Measurements from ENCODE around the gene MEF2C. TPM values are rescaled to one million over a fixed set of nuclear protein-coding genes. Genes with fewer than 3 reads are reported as not detected.

MEF2C gene
- total RNA-seq, 1 experiment from 2014 or later: 13.0 TPM

DNA sequence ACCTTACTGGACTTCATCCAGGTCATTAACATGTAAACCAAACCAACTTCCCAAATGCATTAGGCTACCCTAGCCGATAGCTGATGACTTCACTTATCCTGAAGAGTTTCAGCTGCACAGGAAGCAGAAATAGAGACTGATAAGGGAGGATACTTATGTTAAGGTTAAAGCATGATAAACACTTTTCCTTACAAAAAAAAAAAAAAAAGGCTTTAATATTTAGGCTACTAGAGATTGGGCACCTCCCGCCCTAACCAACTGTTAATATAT is 1.6 kb upstream of the MEF2C start:
- CTCF ChIA-PET: interaction anchor here (0.6 to 1.0 kb wide), 2 partner anchors 155 to 285 kb away, joined by 4 read pairs; no protein-coding TSS in a partner anchor

More for the DNA sequence above, 1.6 kb upstream of the MEF2C start:
- no peaks in the 10 kb centered on the region; the same call in 1 of the 2 replicates for H3K79me2 ChIP-seq (ENCODE audit: insufficient read depth, low read length)
- ChIA-PET POLR2A (interaction anchor here (0.7 kb wide), 1 partner anchor 1448 kb away, joined by 3 read pairs; no protein-coding TSS in a partner anchor), RAD21 (ENCODE audit: low non-redundant PET in 1 of 2, low total read pairs in 2 of 2, uncharacterized antibody in 2 of 2, unreplicated experiment in 2 of 2) (interaction anchor here in 1 of 2 experiments (0.7 kb wide), 1 partner anchor 611 kb away, joined by 6 read pairs; no protein-coding TSS in a partner anchor)
- H3K27ac ChIP-seq (ENCODE audit: low read depth, low read length): peak overlapping the region; percentile 56; the same call in 1 of the 2 replicates
- H3K9me2 ChIP-seq (ENCODE audit: insufficient read depth): no peaks in the 10 kb centered on the region
- H3K4me2 ChIP-seq (ENCODE audit: low read length): peak overlapping the region; percentile 91
- no peaks in the 10 kb centered on the region for H3K27me3 ChIP-seq (ENCODE audit: insufficient read depth, low read length)
- H3K4me3 ChIP-seq (replicated peaks in 1 of 2; ENCODE audit: low read depth in 1 of 2, low read length in 2 of 2): peak overlapping the region; percentile 61 to 65
- H3K9me3 ChIP-seq (ENCODE audit: control insufficient read depth in 1 of 2, insufficient read depth in 1 of 2, low read depth in 1 of 2, low read length in 2 of 2): no peaks in the 10 kb centered on the region
- BruUV-seq (replicated peaks): no TSS peak
- intact Hi-C loops (cut with micrococcal nuclease): loop anchor here (5.0 kb wide), 2 partner anchors 97 to 157 kb away; no protein-coding TSS in a partner anchor
- ATAC-seq: peak; percentile 14; the same call in 1 of the 2 replicates
- no peak for DNase-seq (ENCODE audit: low read depth, low spot score)
- H3K4me1 ChIP-seq (ENCODE audit: control insufficient read depth in 1 of 2, insufficient read depth in 2 of 2, low read length in 2 of 2): peaks cover 3 to 19% of the 10 kb centered on the region in 2 experiments; a peak in 3 of 4 replicates
- peak overlapping the region; percentile 57 for H3K9ac ChIP-seq (ENCODE audit: low read length)
- peak overlapping the region; percentile 63 for H2AFZ ChIP-seq (ENCODE audit: low read depth, low read length, poor library complexity, severe bottlenecking)
- no peaks in the 10 kb centered on the region for H3K36me3 ChIP-seq (ENCODE audit: control insufficient read depth in 1 of 2, insufficient read depth in 2 of 2, low read length in 2 of 2)
- no peak for TF ChIP-seq JUND (IDR thresholded peaks at IDR 0.05)
- TF ChIP-seq FOSL1 (IDR thresholded peaks at IDR 0.05; ENCODE audit: low read depth): no peak
- TF ChIP-seq, protein P1, sequence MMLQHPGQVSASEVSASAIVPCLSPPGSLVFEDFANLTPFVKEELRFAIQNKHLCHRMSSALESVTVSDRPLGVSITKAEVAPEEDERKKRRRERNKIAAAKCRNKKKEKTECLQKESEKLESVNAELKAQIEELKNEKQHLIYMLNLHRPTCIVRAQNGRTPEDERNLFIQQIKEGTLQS (IDR thresholded peaks at IDR 0.05): no peak
- 0 out of 2 replicates have a peak, but pooled peaks have one; percentile 22 for TF ChIP-seq CBX3 (IDR thresholded peaks at IDR 0.05; ENCODE audit: low read depth)
- TF ChIP-seq, protein P2, sequence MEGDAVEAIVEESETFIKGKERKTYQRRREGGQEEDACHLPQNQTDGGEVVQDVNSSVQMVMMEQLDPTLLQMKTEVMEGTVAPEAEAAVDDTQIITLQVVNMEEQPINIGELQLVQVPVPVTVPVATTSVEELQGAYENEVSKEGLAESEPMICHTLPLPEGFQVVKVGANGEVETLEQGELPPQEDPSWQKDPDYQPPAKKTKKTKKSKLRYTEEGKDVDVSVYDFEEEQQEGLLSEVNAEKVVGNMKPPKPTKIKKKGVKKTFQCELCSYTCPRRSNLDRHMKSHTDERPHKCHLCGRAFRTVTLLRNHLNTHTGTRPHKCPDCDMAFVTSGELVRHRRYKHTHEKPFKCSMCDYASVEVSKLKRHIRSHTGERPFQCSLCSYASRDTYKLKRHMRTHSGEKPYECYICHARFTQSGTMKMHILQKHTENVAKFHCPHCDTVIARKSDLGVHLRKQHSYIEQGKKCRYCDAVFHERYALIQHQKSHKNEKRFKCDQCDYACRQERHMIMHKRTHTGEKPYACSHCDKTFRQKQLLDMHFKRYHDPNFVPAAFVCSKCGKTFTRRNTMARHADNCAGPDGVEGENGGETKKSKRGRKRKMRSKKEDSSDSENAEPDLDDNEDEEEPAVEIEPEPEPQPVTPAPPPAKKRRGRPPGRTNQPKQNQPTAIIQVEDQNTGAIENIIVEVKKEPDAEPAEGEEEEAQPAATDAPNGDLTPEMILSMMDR (IDR thresholded peaks at IDR 0.05 in 2 of 3, conservative IDR thresholded peaks at IDR 0.05 in 1 of 3; ENCODE audit: borderline replicate concordance in 1 of 3, insufficient read depth in 1 of 3, low read depth in 2 of 3, low read length in 2 of 3): no peak
- H4K20me1 ChIP-seq (ENCODE audit: insufficient read depth): no peaks in the 10 kb centered on the region
